Choroid plexus epithelial cell (primary cell): Measurements from ENCODE around the gene ARHGEF4.

Source experiments
- DNase-seq: peaks from one replicate; pipeline ENCODE4 v3.0.0-alpha.2; 2010; ENCODE audit warnings: low read depth
- H3K4me3 ChIP-seq: 2 replicates; pipeline ENCODE4 v1.5.1; 2011; ENCODE audit warnings: low read depth, mild to moderate bottlenecking, control low read depth, low read length, moderate library complexity
- CTCF ChIP-seq: conservative IDR thresholded peaks from 2 replicates; pipeline ENCODE4 v1.5.1; 2011; ENCODE audit warnings: low read depth, mild to moderate bottlenecking, control low read depth, inconsistent platforms, low read length, moderate library complexity

Gene ARHGEF4

GRCh38 chr2:130846233-130846632 is 9.5 kb downstream of the ARHGEF4 start:
- DNase-seq = no peak
- TF ChIP-seq CTCF = no peak
- H3K4me3 ChIP-seq = no peak overlapping the region

- peak; percentile 59 for DNase-seq
- H3K4me3 ChIP-seq = no peak overlapping the region
- TF ChIP-seq CTCF = no peak
These were observed 10.1 kb downstream of the ARHGEF4 start for GRCh38 chr2:130846686-130847375.

- no peak for DNase-seq
- no peak for TF ChIP-seq CTCF
- H3K4me3 ChIP-seq = no peak overlapping the region
These were observed 11.2 kb downstream of the ARHGEF4 start for GRCh38 chr2:130847776-130848525.

- DNase-seq = no peak
- no peak for TF ChIP-seq CTCF
- no peak overlapping the region for H3K4me3 ChIP-seq
These were observed 12.0 kb downstream of the ARHGEF4 start for GRCh38 chr2:130848526-130849210.

- H3K4me3 ChIP-seq = no peak overlapping the region
- TF ChIP-seq CTCF = no peak
- DNase-seq = no peak
These were observed 13.4 kb downstream of the ARHGEF4 start for GRCh38 chr2:130849896-130850787.

GRCh38 chr2:130850788-130851623 is 14.3 kb downstream of the ARHGEF4 start:
- TF ChIP-seq CTCF = no peak
- no peak for DNase-seq
- no peak overlapping the region for H3K4me3 ChIP-seq
